BE2C (cell line): ENCODE results near the gene INHBB.

Source experiments
- DNase-seq: peaks from one replicate; pipeline ENCODE4 v3.0.0-alpha.2; 2020
- H3K27me3 ChIP-seq: fragments of 250-450 bp; sonication (Bioruptor Pico); 2 replicates; pipeline ENCODE4 v1.5.1; 2020; ENCODE audit warnings: mild to moderate bottlenecking
- H3K36me3 ChIP-seq: fragments of 250-450 bp; sonication (Bioruptor Pico); 2 replicates; pipeline ENCODE4 v1.5.1; 2020; ENCODE audit warnings: mild to moderate bottlenecking
- H3K4me1 ChIP-seq: fragments of 250-450 bp; sonication (Bioruptor Pico); 2 replicates; pipeline ENCODE4 v1.5.1; 2020
- H3K4me3 ChIP-seq: 2 replicates; pipeline ENCODE4 v1.5.1; 2011; ENCODE audit warnings: low read depth, low read length
- H3K9me3 ChIP-seq: fragments of 250-450 bp; sonication (Bioruptor Pico); 2 replicates; pipeline ENCODE4 v1.5.1; 2020
- TF ChIP-seq, protein P1 (sequence below): IDR thresholded peaks from 2 replicates; pipeline ENCODE4 v1.5.1; 2012; ENCODE audit warnings: mild to moderate bottlenecking, low read depth, low read length

INHBB gene

GRCh38 chr2:120302301-120302700, 43.6 kb upstream of the INHBB start:
- no peaks in the 10 kb centered on the region for H3K36me3 ChIP-seq
- H3K9me3 ChIP-seq: no peaks in the 10 kb centered on the region
- TF ChIP-seq, protein P1, sequence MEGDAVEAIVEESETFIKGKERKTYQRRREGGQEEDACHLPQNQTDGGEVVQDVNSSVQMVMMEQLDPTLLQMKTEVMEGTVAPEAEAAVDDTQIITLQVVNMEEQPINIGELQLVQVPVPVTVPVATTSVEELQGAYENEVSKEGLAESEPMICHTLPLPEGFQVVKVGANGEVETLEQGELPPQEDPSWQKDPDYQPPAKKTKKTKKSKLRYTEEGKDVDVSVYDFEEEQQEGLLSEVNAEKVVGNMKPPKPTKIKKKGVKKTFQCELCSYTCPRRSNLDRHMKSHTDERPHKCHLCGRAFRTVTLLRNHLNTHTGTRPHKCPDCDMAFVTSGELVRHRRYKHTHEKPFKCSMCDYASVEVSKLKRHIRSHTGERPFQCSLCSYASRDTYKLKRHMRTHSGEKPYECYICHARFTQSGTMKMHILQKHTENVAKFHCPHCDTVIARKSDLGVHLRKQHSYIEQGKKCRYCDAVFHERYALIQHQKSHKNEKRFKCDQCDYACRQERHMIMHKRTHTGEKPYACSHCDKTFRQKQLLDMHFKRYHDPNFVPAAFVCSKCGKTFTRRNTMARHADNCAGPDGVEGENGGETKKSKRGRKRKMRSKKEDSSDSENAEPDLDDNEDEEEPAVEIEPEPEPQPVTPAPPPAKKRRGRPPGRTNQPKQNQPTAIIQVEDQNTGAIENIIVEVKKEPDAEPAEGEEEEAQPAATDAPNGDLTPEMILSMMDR: no peak
- H3K4me1 ChIP-seq: no peaks in the 10 kb centered on the region
- no peak overlapping the region for H3K4me3 ChIP-seq
- DNase-seq: no peak
- H3K27me3 ChIP-seq: no peaks in the 10 kb centered on the region

DNA sequence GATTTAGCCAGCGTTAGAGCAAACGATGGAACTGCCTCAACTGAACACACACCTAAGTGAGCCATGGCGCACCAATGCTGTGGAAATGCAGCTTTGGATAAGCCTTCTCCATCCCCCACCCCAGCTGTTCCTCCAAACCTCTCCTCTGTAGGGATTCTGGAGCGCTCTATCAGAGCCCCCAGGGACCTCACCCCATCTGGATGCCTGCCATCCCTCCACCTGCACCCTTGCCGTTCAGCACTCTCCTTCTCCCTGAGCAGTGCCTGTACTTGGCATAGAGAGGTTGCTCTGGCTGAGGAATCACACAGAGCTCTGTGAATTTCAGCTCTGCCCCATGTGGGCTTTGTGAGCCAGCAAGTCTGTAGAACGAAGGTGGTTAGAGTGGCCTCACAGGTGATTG, 42.8 kb upstream of the INHBB start:
- TF ChIP-seq, protein P1: no peak
- H3K36me3 ChIP-seq: no peaks in the 10 kb centered on the region

GRCh38 chr2:120305296-120305695, 40.6 kb upstream of the INHBB start:
- DNase-seq: peak; percentile 28
- Histone ChIP-seq H3K36me3 (no peaks in the 10 kb centered on the region), H3K4me3 (no peak overlapping the region), H3K9me3 (no peaks in the 10 kb centered on the region), H3K27me3 (no peaks in the 10 kb centered on the region), H3K4me1 (no peaks in the 10 kb centered on the region)
- TF ChIP-seq, protein P1: peak; percentile 50

More for the DNA sequence above, 42.8 kb upstream of the INHBB start:
- Histone ChIP-seq H3K4me1 (no peaks in the 10 kb centered on the region), H3K4me3 (no peak overlapping the region), H3K27me3 (no peaks in the 10 kb centered on the region), H3K9me3 (no peaks in the 10 kb centered on the region)
- no peak for DNase-seq

DNA sequence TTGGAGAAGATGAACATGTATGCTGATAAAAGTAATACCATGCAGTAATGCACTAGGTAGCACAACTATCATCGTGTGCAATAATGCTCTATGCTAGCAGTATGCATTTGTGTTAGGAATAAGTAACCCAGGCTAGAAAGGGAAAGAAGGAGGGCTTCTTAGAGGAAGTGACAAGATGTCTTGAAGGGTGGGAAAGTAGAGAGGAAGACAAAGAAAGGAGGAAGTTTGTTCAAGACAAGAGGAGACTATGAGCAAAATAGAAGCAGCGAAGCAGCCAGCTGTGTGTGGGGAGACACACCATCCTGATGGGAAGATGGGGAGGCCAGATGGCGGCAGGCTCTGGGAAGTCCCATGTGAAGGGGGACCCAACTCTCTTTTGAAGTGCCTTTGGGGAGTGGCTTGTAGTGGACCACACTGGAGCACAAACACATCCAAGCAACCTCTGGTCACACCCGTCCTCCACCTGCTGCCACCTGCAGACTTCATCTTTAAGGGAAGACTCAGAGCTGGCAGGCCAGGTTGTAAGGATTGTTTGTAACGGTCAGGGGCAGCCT, 39.9 kb upstream of the INHBB start:
- Histone ChIP-seq H3K9me3 (no peaks in the 10 kb centered on the region), H3K27me3 (no peaks in the 10 kb centered on the region), H3K4me1 (no peaks in the 10 kb centered on the region), H3K36me3 (no peaks in the 10 kb centered on the region), H3K4me3 (no peak overlapping the region)
- no peak for DNase-seq
- TF ChIP-seq, protein P1: no peak

GRCh38 chr2:120307482-120307881, 38.5 kb upstream of the INHBB start:
- H3K9me3 ChIP-seq: no peaks in the 10 kb centered on the region
- no peaks in the 10 kb centered on the region for H3K36me3 ChIP-seq
- no peak overlapping the region for H3K4me3 ChIP-seq
- no peaks in the 10 kb centered on the region for H3K4me1 ChIP-seq
- no peak for DNase-seq
- TF ChIP-seq, protein P1: no peak
- H3K27me3 ChIP-seq: no peaks in the 10 kb centered on the region

- TF ChIP-seq, protein P1: no peak
- DNase-seq: no peak
- Histone ChIP-seq H3K9me3 (no peaks in the 10 kb centered on the region), H3K36me3 (no peaks in the 10 kb centered on the region), H3K4me1 (no peaks in the 10 kb centered on the region), H3K4me3 (no peak overlapping the region), H3K27me3 (no peaks in the 10 kb centered on the region)
Observed at GRCh38 chr2:120308038-120308910, 37.7 kb upstream of the INHBB start.
